ENCODE results near the gene CHMP4A.

The CHMP4A gene

DNA sequence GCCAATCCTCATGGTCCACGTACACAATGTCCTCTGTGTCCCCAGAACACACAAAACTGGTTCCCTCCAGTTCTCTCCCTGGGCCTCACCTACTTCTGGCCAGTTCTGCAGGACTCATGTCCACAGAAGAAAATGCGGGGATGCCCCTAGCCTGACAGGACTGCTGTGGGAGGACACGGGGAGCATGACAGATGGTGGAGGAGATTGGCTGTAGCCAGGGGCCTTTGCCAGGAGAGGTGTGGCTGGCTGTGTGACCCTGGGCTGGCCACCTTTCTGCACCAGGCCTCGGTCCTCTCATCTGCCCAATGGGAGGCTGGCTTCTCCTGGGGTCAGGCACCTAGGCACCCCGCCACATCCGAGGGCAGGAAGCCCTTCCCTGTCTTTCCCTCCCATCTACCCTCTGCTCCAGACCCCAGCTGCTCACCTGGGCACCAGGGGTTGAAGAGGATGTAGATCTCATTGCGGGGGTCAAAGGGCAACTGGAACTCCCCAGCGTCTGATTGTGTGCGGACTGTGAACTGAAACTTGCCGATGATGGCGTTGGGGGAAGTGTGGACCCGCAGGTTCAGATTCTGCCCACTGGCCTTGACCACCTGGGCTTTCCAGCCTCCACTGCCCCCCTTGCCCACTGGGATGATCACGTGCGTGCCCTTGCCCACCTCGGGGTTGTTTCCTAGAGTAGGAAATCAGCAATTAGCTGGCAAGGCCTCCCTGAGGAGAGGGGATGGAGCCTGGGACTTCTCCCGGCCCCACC, 46.9 kb upstream of the CHMP4A start:
- CTCF ChIA-PET, result interaction anchor here (1.7 kb wide), 1 partner anchor 18 kb away, joined by 6 read pairs; the partner anchor contains the start of gene TINF2
- TF ChIP-seq FOXA1 (IDR thresholded peaks at IDR 0.05), result no peak
- TF ChIP-seq, protein P1, sequence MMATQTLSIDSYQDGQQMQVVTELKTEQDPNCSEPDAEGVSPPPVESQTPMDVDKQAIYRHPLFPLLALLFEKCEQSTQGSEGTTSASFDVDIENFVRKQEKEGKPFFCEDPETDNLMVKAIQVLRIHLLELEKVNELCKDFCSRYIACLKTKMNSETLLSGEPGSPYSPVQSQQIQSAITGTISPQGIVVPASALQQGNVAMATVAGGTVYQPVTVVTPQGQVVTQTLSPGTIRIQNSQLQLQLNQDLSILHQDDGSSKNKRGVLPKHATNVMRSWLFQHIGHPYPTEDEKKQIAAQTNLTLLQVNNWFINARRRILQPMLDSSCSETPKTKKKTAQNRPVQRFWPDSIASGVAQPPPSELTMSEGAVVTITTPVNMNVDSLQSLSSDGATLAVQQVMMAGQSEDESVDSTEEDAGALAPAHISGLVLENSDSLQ (IDR thresholded peaks at IDR 0.05), result no peak
- POLR2A ChIA-PET, result interaction anchor here (1.1 to 4.2 kb wide), 2 partner anchors 8 to 11 kb away, joined by 3 to 30 read pairs; partner anchors contain the start of gene RABGGTA
- no peak for DNase-seq (ENCODE audit: extremely low spot score)

DNA sequence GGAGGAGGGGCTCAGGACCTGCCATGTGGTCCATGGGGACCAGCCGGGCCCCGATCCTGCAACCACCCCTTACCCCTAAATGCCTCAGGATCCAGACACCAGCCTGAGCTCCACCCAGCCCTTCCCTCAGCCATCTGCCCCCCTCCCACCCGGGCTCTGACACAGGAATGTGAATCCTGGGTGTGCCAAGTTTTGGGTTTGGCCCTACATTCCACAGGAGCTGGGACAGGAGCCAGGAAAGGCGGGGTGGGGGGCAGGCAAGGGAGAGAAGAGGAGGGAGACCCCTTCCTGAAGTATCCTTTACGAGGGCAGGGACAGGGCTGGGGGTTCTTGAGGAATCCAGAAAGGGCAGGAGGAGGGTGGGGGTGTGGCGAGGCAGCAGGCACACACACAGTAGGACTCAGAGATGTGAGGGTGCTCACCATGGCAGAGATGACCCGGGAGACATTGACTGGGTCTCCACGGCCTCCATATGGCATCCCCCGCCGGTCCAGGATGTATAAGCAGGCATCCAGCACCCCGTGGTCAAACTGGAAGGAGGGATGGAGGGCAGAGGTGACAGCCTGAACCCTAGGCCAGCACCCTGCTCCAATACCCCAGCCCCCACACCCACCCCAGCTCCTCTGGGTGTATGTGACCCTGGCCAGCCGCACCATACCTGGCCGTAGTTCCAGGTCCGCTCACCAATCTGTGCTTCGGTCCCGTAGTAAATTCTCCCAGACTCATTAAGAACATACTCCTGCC, 46.2 kb upstream of the CHMP4A start:
- CTCF ChIA-PET, result no interaction called here
- no peak for DNase-seq (ENCODE audit: extremely low spot score)
- no peak for TF ChIP-seq ZNF384 (IDR thresholded peaks at IDR 0.05)
- no peak for TF ChIP-seq NFRKB (IDR thresholded peaks at IDR 0.05)
- TF ChIP-seq FOXA1 (IDR thresholded peaks at IDR 0.05), result no peak
- no peak for TF ChIP-seq HDGF (IDR thresholded peaks at IDR 0.05; ENCODE audit: borderline replicate concordance)
- no peak for TF ChIP-seq LEF1 (IDR thresholded peaks at IDR 0.05; ENCODE audit: borderline replicate concordance)
- no peak for TF ChIP-seq SP1 (IDR thresholded peaks at IDR 0.05)
- POLR2A ChIA-PET, result interaction anchor here (4.2 kb wide), 1 partner anchor 12 kb away, joined by 30 read pairs; the partner anchor contains the start of gene RABGGTA

DNA sequence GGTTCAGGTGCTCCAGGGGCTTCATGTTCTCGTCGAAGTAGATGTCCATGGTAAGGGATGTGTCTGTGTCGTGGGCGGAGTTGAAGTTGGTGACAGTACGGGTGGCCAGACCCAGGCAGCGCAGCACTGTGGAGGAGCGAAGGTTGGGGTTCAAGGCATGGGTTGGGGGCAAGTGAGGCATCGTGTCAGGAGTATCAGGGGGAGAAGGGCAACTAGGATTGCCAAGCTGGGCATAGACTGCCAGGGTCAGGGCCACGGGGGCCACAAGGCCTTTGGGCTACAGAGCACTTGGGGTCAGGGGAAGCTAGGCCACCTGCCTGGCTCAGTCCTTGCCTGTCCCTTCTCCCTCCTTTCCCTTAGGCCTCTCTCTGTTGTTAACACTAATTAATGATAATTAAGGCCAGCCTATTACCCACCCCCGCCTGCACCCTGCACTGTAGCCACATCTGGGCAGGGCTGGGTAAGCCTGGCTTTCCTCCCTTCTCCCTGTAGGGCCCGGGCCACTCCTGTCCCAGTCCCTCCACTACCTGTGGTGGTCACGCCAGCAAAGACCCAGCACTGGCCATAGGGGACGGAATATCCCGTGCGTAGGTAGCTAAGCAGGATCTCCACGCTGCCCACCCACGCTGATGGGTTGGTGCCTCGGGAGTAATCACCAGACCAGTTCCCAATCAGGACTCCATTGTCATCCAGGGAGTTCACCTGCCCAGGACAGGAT, 45.4 kb upstream of the CHMP4A start:
- POLR2A ChIA-PET, result interaction anchor here (4.2 kb wide), 1 partner anchor 12 kb away, joined by 30 read pairs; the partner anchor contains the start of gene RABGGTA
- CTCF ChIA-PET, result no interaction called here
- no peak for DNase-seq (ENCODE audit: extremely low spot score)
- no peak for TF ChIP-seq ARNT (IDR thresholded peaks at IDR 0.05)
- no peak for TF ChIP-seq SUZ12 (IDR thresholded peaks at IDR 0.05)
- TF ChIP-seq ZNF384 (IDR thresholded peaks at IDR 0.05), result no peak
- TF ChIP-seq ELF4 (IDR thresholded peaks at IDR 0.05), result no peak
- TF ChIP-seq HDGF (IDR thresholded peaks at IDR 0.05; ENCODE audit: borderline replicate concordance), result no peak
- TF ChIP-seq FOXA1 (IDR thresholded peaks at IDR 0.05), result no peak
- no peak for TF ChIP-seq L3MBTL2 (conservative IDR thresholded peaks at IDR 0.05)
- TF ChIP-seq NFRKB (IDR thresholded peaks at IDR 0.05), result no peak
- no peak for TF ChIP-seq CTBP1 (IDR thresholded peaks at IDR 0.05; ENCODE audit: borderline replicate concordance)
- TF ChIP-seq SP1 (IDR thresholded peaks at IDR 0.05), result no peak
- no peak for TF ChIP-seq BHLHE40 (IDR thresholded peaks at IDR 0.05; ENCODE audit: borderline replicate concordance)
- no peak for TF ChIP-seq FOXM1 (IDR thresholded peaks at IDR 0.05; ENCODE audit: borderline replicate concordance)
- TF ChIP-seq TARDBP (IDR thresholded peaks at IDR 0.05), result no peak
- no peak for TF ChIP-seq FOXK2 (IDR thresholded peaks at IDR 0.05)
- TF ChIP-seq, protein P1 (IDR thresholded peaks at IDR 0.05), result no peak

DNA sequence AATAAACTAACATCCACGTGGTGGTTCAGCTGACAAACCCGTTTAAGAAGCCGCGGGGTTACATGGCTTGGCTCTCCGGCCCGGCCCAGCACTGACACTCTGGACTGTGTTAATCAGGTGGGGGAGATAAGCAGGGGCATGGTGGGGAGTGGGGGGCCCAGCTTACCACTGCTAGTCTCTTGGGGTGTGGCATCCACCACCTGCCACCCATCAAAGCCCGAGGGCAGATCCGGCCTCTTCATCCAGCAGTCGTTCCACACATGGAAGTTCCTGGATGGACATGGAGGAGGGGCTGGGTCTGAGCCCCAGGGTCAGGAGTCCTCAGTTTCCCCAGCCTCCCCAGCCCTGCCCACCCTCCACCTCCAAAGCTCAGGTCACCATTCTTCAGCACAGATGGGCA, 44.8 kb upstream of the CHMP4A start:
- no peak for TF ChIP-seq ARNT (IDR thresholded peaks at IDR 0.05)
- no peak for TF ChIP-seq FOXA1 (IDR thresholded peaks at IDR 0.05)
- TF ChIP-seq CTBP1 (IDR thresholded peaks at IDR 0.05; ENCODE audit: borderline replicate concordance), result no peak
- no peak for TF ChIP-seq ELF4 (IDR thresholded peaks at IDR 0.05)
- TF ChIP-seq SUZ12 (IDR thresholded peaks at IDR 0.05), result no peak
- TF ChIP-seq SP1 (IDR thresholded peaks at IDR 0.05), result no peak
- TF ChIP-seq TARDBP (IDR thresholded peaks at IDR 0.05), result no peak
- no peak for TF ChIP-seq L3MBTL2 (conservative IDR thresholded peaks at IDR 0.05)
- no peak for TF ChIP-seq FOXK2 (IDR thresholded peaks at IDR 0.05)
- TF ChIP-seq FOXM1 (IDR thresholded peaks at IDR 0.05; ENCODE audit: borderline replicate concordance), result no peak
- no peak for TF ChIP-seq BHLHE40 (IDR thresholded peaks at IDR 0.05; ENCODE audit: borderline replicate concordance)
- no peak for TF ChIP-seq ZNF384 (IDR thresholded peaks at IDR 0.05)
- TF ChIP-seq, protein P1 (IDR thresholded peaks at IDR 0.05), result no peak
- POLR2A ChIA-PET, result no interaction called here
- CTCF ChIA-PET, result no interaction called here
- DNase-seq (ENCODE audit: extremely low spot score), result no peak

DNA sequence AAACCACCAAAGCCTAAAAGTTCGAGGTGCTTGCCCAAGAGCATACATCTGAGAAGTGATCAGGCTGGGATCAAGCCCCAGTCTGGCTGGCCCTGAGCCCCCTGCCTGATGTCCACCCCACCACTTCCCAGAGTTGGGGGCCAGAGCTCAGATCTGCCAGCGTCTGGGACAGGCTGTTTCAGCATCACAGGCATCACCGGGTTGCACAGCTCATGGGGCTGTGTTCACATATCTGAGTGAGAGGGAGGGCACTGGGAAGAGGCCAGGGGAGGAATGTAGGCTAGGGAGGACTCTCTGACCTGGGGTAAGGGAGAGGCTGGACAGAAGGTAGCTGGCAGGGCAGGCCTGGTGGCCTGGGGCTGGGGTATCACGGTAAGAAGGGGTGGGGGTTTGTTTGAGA, 43.7 kb upstream of the CHMP4A start:
- CTCF ChIA-PET, result interaction anchor here (0.6 to 0.7 kb wide), 2 partner anchors 10 to 40 kb away, joined by 3 read pairs; no protein-coding TSS in a partner anchor
- TF ChIP-seq ZNF384 (IDR thresholded peaks at IDR 0.05) (no peak), FOXK2 (IDR thresholded peaks at IDR 0.05) (no peak), TARDBP (IDR thresholded peaks at IDR 0.05) (no peak), ARNT (IDR thresholded peaks at IDR 0.05) (no peak)
- TF ChIP-seq, protein P1 (IDR thresholded peaks at IDR 0.05), result no peak
- no peak for DNase-seq (ENCODE audit: extremely low spot score)
- POLR2A ChIA-PET, result interaction anchor here (0.8 to 1.7 kb wide), 2 partner anchors 14 kb away, joined by 4 to 8 read pairs (median 6); partner anchors contain the start of genes RABGGTA and TINF2
